Raji (cell line): Measurements from ENCODE around the gene CAPN13.

Experiments
- POLR2A ChIP-seq: IDR thresholded peaks from 2 replicates; pipeline ENCODE4 v1.6.1; 2011; ENCODE audit warnings: low read depth, low read length, control low read depth; ENCODE audit not compliant: insufficient read depth

The CAPN13 gene

DNA sequence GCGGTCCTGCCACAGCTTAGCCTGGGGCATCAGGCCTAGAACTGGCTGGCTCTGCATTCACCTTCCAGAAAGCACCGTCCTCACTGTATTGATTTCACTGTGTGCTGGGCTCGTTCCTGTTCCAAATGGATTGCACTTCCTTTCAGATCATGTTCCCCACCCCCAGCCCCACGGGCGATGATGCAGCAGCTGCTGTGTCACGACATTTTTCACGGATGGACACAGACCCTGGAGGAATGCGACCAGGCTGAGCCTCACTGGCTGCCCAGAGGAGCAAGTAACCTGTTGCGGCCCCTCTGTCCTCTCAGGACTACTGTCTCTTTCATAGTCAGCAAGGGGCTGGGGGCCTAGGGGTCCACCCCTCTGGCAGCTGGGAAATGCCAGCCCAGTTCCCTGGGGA, 50.3 kb downstream of the CAPN13 start:
- TF ChIP-seq POLR2A = no peak

DNA sequence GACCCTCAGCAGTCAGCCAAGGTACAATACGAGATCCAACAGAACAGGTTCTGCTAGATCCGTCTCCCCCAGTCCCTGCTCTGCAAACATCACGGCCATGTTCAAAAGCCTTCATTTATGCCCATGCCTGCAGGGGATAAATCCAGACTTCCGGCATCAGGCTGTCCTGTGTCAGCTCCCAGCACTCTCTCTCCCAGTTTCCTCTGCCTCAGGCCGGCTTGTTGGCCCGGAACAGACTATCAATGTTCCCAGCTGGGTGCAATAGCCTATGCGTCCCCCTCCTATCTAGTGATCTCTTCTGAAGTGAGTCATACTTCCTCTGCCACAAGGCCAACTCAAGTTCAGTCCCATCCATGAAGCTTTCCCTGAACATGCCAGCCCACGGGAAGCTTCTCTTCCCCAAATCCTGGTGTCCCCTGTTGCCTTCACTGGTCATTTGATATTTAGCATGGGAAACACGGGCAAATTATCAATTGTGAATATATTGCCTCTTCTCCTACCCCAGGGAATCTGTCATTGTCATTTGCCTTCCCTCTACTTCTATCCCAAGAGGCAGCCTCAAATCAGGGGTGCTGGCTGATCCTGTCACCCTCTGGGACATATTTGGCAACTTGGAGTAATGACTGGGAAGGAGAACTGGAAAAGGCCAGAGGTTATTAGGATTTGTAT, 51.1 kb downstream of the CAPN13 start:
- no peak for TF ChIP-seq POLR2A

DNA sequence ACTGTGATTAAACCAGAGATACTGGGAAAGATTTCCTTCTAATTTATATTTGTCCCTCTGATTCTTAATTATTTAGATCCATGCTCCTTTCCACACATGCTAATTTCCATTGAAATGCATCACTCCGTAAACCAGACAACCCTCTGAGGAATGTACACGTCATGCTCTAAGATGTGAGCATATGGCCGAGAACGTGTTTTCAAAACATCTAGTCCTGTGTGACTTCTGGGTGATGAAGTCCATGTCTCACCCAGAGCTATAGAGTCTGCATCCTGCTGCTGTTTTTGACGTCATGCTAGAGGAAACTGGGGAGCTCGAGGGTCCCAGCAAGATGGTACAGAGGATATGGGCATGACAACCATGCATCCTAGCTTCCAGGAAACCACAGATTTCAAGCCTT, 53.6 kb downstream of the CAPN13 start:
- no peak for TF ChIP-seq POLR2A

- no peak for TF ChIP-seq POLR2A
These were observed 54.4 kb downstream of the CAPN13 start for GRCh38 chr2:30752811-30753210.

GRCh38 chr2:30747206-30747605, 60.0 kb downstream of the CAPN13 start:
- no peak for TF ChIP-seq POLR2A

- no peak for TF ChIP-seq POLR2A
These were observed 62.4 kb downstream of the CAPN13 start for GRCh38 chr2:30744823-30745222.

GRCh38 chr2:30741576-30741975, 65.7 kb downstream of the CAPN13 start:
- no peak for TF ChIP-seq POLR2A

GRCh38 chr2:30738141-30738911, 68.9 kb downstream of the CAPN13 start:
- TF ChIP-seq POLR2A = no peak

- TF ChIP-seq POLR2A = no peak
These were observed 70.0 kb downstream of the CAPN13 start for GRCh38 chr2:30737326-30737610.

GRCh38 chr2:30736461-30737325, 70.6 kb downstream of the CAPN13 start:
- no peak for TF ChIP-seq POLR2A

DNA sequence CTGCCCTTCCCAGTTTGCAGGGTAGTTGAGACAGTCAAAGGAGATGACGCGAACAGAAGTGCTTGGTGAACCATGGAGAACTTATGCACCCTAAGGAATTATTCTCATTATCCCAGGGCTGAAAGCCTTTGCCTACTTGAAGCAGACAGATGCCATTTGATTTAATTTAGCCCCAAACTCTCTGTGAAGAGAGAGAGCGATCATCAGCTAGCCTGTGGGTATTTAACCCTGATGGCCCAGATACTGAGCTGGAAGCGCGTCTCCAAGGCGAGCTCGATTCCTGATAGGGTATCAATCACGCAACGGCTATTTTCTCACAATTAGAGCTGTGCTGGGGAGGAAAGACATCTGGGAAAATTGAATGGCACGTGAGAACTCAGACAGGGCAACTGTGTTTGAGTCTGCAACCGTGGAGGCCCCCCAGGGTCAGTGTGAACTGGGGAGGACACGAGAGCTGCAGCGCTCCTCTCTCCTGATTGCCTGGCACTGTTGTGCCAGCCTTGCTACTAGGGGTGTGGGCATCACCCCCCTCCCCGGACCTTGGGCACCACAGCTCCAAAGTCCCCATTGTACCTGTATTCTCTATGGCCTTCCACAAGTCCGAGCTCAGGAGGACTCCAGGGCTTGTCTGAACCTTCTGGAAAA, 73.2 kb downstream of the CAPN13 start:
- no peak for TF ChIP-seq POLR2A

GRCh38 chr2:30732876-30733275, 74.4 kb downstream of the CAPN13 start:
- no peak for TF ChIP-seq POLR2A

DNA sequence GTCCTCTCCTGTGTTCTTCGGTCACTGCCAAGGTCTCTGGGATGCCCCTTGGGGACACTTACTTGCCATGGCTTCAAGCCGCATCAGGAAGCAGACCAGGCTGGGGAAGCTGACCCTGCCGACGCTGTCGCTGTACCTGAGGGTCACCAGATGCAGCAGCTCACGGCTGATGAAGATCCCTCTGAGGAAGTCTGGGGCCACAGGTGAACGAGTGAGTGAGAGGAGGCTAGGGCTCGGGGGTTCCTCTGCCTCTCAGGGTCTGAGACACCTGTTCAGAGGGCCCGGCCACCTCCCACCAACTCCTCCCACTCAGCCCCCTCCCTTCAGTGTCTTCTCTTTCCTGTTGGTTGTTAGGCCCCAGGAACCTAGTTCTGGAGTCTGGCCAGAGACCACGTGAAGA, 74.9 kb downstream of the CAPN13 start:
- no peak for TF ChIP-seq POLR2A

DNA sequence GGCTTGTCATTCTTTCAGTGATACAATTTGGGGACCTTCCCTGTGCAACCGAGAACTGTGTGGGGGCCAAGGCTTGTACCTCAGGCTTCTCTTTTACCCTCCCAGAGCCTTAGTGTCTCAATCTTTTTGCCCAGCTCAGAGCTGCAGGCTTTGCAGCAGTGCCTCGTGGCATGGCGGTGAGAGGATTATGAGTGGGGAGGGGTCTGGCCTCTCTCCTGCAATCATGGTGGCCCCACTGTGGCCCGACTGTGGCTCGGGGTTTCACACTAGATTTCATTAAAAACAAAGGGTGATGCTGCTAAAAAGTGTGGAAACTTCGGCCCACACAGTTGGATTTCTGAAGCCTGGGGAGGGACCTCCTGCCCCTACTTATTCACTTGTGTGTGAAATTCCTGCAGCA, 75.5 kb downstream of the CAPN13 start:
- no peak for TF ChIP-seq POLR2A

- TF ChIP-seq POLR2A = no peak
These were observed 76.3 kb downstream of the CAPN13 start for GRCh38 chr2:30730736-30731647.

DNA sequence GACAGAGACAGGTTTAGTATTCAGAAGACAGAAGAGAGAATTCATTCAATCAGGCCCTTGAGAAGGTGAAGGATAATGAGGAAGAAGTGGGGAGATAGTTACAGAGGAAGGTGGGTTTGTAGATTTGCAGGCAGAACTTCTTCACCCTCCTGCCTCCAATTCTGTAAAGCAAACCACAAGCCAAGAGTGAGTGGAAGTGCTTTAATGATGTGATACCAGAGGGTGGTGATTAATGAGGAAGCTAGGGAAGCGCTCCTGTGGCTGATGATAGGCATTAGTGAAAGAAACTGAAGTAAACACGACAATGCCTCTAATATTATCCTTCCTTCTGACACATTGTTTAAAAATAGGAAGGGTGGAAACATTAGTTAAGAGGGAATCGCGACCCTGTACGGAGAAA, 78.2 kb downstream of the CAPN13 start:
- no peak for TF ChIP-seq POLR2A
